Neural progenitor cell (in vitro differentiated cells): Measurements from ENCODE around the gene MYO1F. TPM values are rescaled to one million over a fixed set of nuclear protein-coding genes. Genes with fewer than 3 reads are reported as not detected.

ENCODE experiments used
- DNase-seq: peaks from one replicate; pipeline ENCODE4 v3.0.0-alpha.2; 2016; ENCODE audit warnings: low spot score
- H2AFZ ChIP-seq: fragments of 200-600 bp; sonication (generic); replicated peaks from 2 replicates; pipeline ENCODE4 v1.6.1; 2016; ENCODE audit warnings: antibody characterized with exemption
- H3F3A ChIP-seq: fragments of 200-600 bp; sonication (generic); 2 replicates; pipeline ENCODE4 v1.6.1; 2016; ENCODE audit warnings: antibody characterized with exemption, low read depth
- H3K27ac ChIP-seq: fragments of 200-600 bp; sonication (generic); 2 replicates; pipeline ENCODE4 v1.5.1; 2016; ENCODE audit warnings: mild to moderate bottlenecking
- H3K27me3 ChIP-seq: fragments of 200-600 bp; sonication (generic); 2 replicates; pipeline ENCODE4 v1.6.1; 2016; ENCODE audit warnings: mild to moderate bottlenecking, moderate library complexity
- H3K36me3 ChIP-seq: fragments of 200-600 bp; sonication (generic); 2 replicates; pipeline ENCODE4 v1.5.1; 2016
- H3K4me1 ChIP-seq: fragments of 200-600 bp; sonication (generic); 2 replicates; pipeline ENCODE4 v1.6.1; 2016; ENCODE audit warnings: mixed run types
- H3K4me2 ChIP-seq: fragments of 200-600 bp; sonication (generic); 2 replicates; pipeline ENCODE4 v1.6.1; 2016
- H3K4me3 ChIP-seq: fragments of 200-600 bp; sonication (generic); 2 replicates; pipeline ENCODE4 v1.5.1; 2016
- H3K79me2 ChIP-seq: fragments of 200-600 bp; sonication (generic); 2 replicates; pipeline ENCODE4 v1.6.1; 2016; ENCODE audit warnings: low read depth
- H3K9ac ChIP-seq: fragments of 200-600 bp; sonication (generic); 2 replicates; pipeline ENCODE4 v1.6.1; 2016
- H3K9me3 ChIP-seq: fragments of 200-600 bp; sonication (generic); 2 replicates; pipeline ENCODE4 v1.5.1; 2016; ENCODE audit warnings: low read depth
- H4K20me1 ChIP-seq: fragments of 200-600 bp; sonication (generic); 2 replicates; pipeline ENCODE4 v1.6.1; 2016; ENCODE audit warnings: low read depth
- H3K27ac Mint-ChIP-seq: 3 replicates; pipeline ENCODE4 v1.8.0; 2021; ENCODE audit warnings: mixed read lengths
- H3K27me3 Mint-ChIP-seq: 2 replicates; pipeline ENCODE4 v1.8.0; 2022; ENCODE audit warnings: low read depth, mild to moderate bottlenecking, inconsistent platforms, moderate library complexity, mixed read lengths; ENCODE audit not compliant: insufficient read depth
- H3K36me3 Mint-ChIP-seq: 3 replicates; pipeline ENCODE4 v1.8.0; 2021; ENCODE audit warnings: mixed read lengths
- H3K4me1 Mint-ChIP-seq: 3 replicates; pipeline ENCODE4 v1.8.0; 2021; ENCODE audit warnings: mixed read lengths
- H3K4me3 Mint-ChIP-seq: 3 replicates; pipeline ENCODE4 v1.8.0; 2021; ENCODE audit warnings: mild to moderate bottlenecking, moderate library complexity, mixed read lengths
- H3K9me3 Mint-ChIP-seq: 3 replicates; pipeline ENCODE4 v1.8.0; 2020; ENCODE audit warnings: mixed read lengths
- EZH2 ChIP-seq: fragments of 200-600 bp; sonication (generic); IDR thresholded peaks from 2 replicates; pipeline ENCODE4 v1.6.1; 2017; ENCODE audit warnings: antibody characterized with exemption, mild to moderate bottlenecking, moderate library complexity
- EZH2phosphoT487 ChIP-seq: fragments of 200-600 bp; sonication (generic); IDR thresholded peaks from 2 replicates; pipeline ENCODE4 v1.6.1; 2017; ENCODE audit warnings: antibody characterized with exemption
- total RNA-seq: library from RNA; depleted of rRNA; stranded (reverse); fragments of >200 nt; gene quantifications from 2 replicates; pipeline ENCODE4 v1.2.3, GENCODE V29; 2015; ENCODE audit warnings: low replicate concordance
- TF ChIP-seq, protein P1 (sequence below): fragments of 200-600 bp; sonication (generic); IDR thresholded peaks from 2 replicates; pipeline ENCODE4 v1.5.1; 2017; ENCODE audit warnings: antibody characterized with exemption, mild to moderate bottlenecking

MYO1F gene
- total RNA-seq, 1 donor from 2014 or later, result 0.15 TPM

- Histone ChIP-seq H3K27ac (no peak overlapping the region), H3K9ac (no peak overlapping the region), H3K4me3 (no peak overlapping the region), H3F3A (peaks cover 5% of the 10 kb centered on the region), H3K36me3 (no peaks in the 10 kb centered on the region), H3K4me2 (no peak overlapping the region), H3K9me3 (no peaks in the 10 kb centered on the region), H2AFZ (no peak overlapping the region), H3K27me3 (no peaks in the 10 kb centered on the region), H4K20me1 (no peaks in the 10 kb centered on the region), H3K79me2 (no peaks in the 10 kb centered on the region), H3K4me1 (peaks cover 1% of the 10 kb centered on the region)
- Mint-ChIP-seq H3K36me3 (no peaks in the 10 kb centered on the region), H3K27me3 (peaks cover 9% of the 10 kb centered on the region), H3K9me3 (no peaks in the 10 kb centered on the region), H3K4me1 (peaks cover 7% of the 10 kb centered on the region), H3K4me3 (no peak overlapping the region), H3K27ac (no peak overlapping the region)
- TF ChIP-seq EZH2, result no peak
- no peak for TF ChIP-seq EZH2phosphoT487
- TF ChIP-seq, protein P1, sequence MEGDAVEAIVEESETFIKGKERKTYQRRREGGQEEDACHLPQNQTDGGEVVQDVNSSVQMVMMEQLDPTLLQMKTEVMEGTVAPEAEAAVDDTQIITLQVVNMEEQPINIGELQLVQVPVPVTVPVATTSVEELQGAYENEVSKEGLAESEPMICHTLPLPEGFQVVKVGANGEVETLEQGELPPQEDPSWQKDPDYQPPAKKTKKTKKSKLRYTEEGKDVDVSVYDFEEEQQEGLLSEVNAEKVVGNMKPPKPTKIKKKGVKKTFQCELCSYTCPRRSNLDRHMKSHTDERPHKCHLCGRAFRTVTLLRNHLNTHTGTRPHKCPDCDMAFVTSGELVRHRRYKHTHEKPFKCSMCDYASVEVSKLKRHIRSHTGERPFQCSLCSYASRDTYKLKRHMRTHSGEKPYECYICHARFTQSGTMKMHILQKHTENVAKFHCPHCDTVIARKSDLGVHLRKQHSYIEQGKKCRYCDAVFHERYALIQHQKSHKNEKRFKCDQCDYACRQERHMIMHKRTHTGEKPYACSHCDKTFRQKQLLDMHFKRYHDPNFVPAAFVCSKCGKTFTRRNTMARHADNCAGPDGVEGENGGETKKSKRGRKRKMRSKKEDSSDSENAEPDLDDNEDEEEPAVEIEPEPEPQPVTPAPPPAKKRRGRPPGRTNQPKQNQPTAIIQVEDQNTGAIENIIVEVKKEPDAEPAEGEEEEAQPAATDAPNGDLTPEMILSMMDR, result no peak
- DNase-seq, result no peak
Measured at GRCh38 chr19:8519388-8519787, 57.9 kb downstream of the MYO1F start.

DNA sequence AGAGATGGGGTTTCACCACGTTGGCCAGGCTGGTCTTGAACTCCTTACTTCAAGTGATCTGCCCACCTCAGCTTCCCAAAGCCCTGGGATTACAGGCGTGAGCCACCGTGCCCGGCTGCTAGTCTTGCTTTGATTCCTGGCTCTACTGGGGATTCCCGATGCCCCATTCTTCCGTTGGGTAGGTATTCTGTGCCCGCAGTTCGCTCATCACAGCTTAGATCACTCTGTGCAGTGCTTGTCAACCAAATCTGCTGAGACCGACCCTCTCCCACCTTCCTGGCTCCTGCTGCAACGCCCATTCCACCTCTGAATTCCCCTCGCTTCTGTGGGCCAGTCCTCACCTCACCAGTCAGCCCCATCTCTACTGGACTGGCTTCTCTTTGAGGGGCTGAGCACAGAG is 58.7 kb downstream of the MYO1F start:
- H3K36me3 Mint-ChIP-seq, result no peaks in the 10 kb centered on the region
- no peaks in the 10 kb centered on the region for H3K9me3 ChIP-seq
- no peak for DNase-seq
- no peak overlapping the region for H3K27ac Mint-ChIP-seq
- H3K4me1 Mint-ChIP-seq, result peaks cover 10% of the 10 kb centered on the region
- no peaks in the 10 kb centered on the region for H3K9me3 Mint-ChIP-seq
- TF ChIP-seq EZH2 (no peak), EZH2phosphoT487 (no peak)
- TF ChIP-seq, protein P1, result no peak
- no peak overlapping the region for H3K9ac ChIP-seq
- no peak overlapping the region for H3K4me2 ChIP-seq
- H3K4me3 ChIP-seq, result no peak overlapping the region
- H3K27me3 ChIP-seq, result no peaks in the 10 kb centered on the region
- no peak overlapping the region for H3K27ac ChIP-seq
- H4K20me1 ChIP-seq, result no peaks in the 10 kb centered on the region
- H3K27me3 Mint-ChIP-seq, result peaks cover 9% of the 10 kb centered on the region
- H2AFZ ChIP-seq, result no peak overlapping the region
- no peaks in the 10 kb centered on the region for H3K79me2 ChIP-seq
- peaks cover 11% of the 10 kb centered on the region for H3F3A ChIP-seq
- no peak overlapping the region for H3K4me3 Mint-ChIP-seq
- H3K4me1 ChIP-seq, result peaks cover 4% of the 10 kb centered on the region
- no peaks in the 10 kb centered on the region for H3K36me3 ChIP-seq

DNA sequence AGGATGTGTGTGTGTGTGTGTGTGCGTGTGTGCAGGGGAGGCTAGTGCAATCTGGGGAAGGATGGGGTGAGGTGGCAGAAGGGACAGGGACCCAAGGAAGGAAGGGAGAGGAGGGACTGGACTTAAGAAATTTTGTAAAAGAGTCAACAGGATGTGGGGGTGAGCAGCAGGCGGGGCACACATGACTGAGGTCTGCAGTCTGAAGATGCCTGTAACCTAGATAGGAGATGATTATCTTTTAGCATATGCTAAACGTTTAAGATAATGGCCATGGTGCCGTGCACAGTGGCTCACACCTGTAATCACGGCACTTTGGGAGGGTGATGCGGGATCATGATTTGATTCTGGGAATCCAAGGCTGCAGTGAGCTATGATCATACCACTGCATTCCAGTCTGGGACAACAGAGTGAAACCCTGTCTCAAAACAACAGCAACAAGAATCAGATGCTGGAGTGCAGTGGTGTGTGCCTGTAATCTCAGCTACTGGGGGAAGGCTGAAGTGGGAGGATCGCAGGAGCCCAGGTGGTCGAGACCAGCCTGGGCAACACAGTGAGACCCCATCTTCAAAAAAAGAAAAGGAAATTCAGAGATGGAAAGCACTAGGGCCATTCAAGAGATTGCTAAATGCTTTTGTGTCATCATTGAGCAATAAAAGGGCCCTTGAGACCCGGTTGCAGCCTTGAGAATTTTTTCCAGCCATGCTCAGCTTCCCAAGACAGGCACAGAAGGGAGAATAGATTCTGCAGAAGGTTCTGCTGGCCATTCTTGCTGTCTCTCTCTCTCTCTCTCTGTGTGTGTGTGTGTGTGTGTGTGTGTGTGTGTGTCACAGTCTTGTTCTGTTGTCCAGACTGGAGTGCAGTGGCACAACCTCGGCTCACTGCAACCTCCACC is 59.4 kb downstream of the MYO1F start:
- Mint-ChIP-seq H3K4me1 (peaks cover 12% of the 10 kb centered on the region), H3K9me3 (no peaks in the 10 kb centered on the region), H3K4me3 (no peak overlapping the region), H3K27ac (peak overlapping the region; percentile 29), H3K36me3 (no peaks in the 10 kb centered on the region), H3K27me3 (peaks cover 9% of the 10 kb centered on the region)
- no peak overlapping the region for H3K4me2 ChIP-seq
- TF ChIP-seq, protein P1, result no peak
- TF ChIP-seq EZH2 (no peak), EZH2phosphoT487 (no peak)
- no peaks in the 10 kb centered on the region for H3K27me3 ChIP-seq
- H3K9ac ChIP-seq, result no peak overlapping the region
- H3K27ac ChIP-seq, result no peak overlapping the region
- peaks cover 8% of the 10 kb centered on the region for H3K4me1 ChIP-seq
- peaks cover 19% of the 10 kb centered on the region for H3F3A ChIP-seq
- DNase-seq, result no peak
- no peak overlapping the region for H2AFZ ChIP-seq
- no peaks in the 10 kb centered on the region for H3K36me3 ChIP-seq
- no peaks in the 10 kb centered on the region for H3K9me3 ChIP-seq
- H3K79me2 ChIP-seq, result peaks cover under 1% of the 10 kb centered on the region
- H4K20me1 ChIP-seq, result no peaks in the 10 kb centered on the region
- H3K4me3 ChIP-seq, result no peak overlapping the region
